Cardiac fibroblast (primary cell): Measurements from ENCODE around the gene TTC28.

Source experiments
- DNase-seq, 2 donors: peaks; one replicate each; pipeline versions ENCODE4 v3.0.0 to v3.0.0-alpha.2; 2010; ENCODE audit warnings: low read depth in 2 of 2
- H3K4me3 ChIP-seq, 2 donors: replicated peaks in 1 of 2; 1 replicate in 1 of 2; 2 replicates in 1 of 2; pipeline ENCODE4 v1.5.1; 2011; ENCODE audit warnings: low read depth in 2 of 2, low read length in 2 of 2, mild to moderate bottlenecking in 2 of 2, moderate library complexity in 1 of 2
- CTCF ChIP-seq: IDR thresholded peaks from one replicate; pipeline ENCODE4 v1.5.1; 2011; ENCODE audit warnings: low read depth, mild to moderate bottlenecking, low read length, inconsistent platforms

Gene TTC28

DNA sequence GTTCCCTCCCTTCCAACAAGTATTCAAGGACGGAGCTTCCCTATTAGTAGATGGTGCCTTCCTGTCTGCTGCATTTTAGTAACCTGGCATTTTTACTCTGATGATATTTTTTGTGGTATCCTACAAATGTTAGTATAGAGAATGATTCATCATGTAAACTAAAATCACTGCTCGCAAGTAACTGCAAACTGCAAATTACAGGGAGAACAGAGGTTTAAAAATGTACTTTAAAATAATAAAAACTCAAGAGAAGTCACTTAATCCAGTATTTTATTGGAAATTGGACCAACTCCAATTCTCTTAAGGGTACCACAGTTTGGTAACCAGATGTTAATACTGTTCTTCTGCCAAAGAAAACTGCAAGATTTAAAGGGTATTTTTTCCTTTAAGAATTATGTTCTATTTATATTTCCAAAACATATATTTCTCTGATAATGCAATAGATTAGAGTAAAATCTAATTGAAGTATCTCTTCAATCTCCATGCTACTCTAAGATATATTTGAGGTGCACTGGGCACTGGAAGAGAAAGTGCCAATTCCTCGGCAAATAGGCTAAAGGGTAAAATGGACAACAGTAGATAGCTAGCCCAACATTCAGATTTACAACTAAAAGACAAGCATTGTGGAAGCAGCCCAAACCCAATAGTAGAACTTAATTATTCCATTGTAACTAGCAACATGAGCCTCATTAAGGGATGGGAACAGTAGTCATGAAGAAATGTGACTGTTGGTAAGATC is 298.0 kb downstream of the TTC28 start:
- peak; percentile 17 to 21 for DNase-seq
- no peak overlapping the region for H3K4me3 ChIP-seq

GRCh38 chr22:28379951-28380350 is 299.7 kb downstream of the TTC28 start:
- no peak for TF ChIP-seq CTCF
- no peak for DNase-seq
- H3K4me3 ChIP-seq = no peak overlapping the region

More for the DNA sequence above, 298.0 kb downstream of the TTC28 start:
- TF ChIP-seq CTCF = no peak

DNA sequence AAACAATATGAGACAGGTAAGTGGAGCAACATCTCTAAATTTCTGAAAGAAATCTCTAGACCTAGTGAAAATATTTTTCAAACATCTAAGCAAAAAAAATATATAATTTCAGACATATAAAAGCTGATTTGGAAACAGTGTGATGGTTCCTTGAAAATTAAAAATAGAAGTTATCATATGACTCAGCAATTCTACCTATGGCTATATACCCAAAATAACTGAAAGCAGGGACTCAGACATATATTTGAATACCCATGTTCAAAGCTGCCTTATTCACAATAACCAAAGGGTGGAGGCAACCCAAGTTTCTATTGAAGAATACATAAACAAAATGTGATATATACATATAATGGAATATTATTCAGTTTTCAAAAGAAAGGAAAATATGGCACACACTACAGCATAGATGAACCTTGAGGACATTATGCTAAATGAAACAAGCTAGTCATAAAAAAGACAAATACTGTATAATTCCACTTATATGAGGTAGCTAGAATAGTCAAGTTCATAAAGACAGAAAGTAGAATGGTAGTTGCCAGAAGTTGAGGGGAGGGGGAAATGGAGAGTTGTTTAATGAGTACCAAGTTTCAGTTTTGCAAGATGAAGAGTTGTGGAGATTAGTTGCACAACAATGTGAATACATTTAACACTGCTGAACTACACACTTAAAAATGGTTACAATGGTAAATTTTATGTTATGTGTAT is 300.4 kb downstream of the TTC28 start:
- DNase-seq = peak in 1 of 2 donors; percentile 23
- no peak overlapping the region for H3K4me3 ChIP-seq
- TF ChIP-seq CTCF = no peak

DNA sequence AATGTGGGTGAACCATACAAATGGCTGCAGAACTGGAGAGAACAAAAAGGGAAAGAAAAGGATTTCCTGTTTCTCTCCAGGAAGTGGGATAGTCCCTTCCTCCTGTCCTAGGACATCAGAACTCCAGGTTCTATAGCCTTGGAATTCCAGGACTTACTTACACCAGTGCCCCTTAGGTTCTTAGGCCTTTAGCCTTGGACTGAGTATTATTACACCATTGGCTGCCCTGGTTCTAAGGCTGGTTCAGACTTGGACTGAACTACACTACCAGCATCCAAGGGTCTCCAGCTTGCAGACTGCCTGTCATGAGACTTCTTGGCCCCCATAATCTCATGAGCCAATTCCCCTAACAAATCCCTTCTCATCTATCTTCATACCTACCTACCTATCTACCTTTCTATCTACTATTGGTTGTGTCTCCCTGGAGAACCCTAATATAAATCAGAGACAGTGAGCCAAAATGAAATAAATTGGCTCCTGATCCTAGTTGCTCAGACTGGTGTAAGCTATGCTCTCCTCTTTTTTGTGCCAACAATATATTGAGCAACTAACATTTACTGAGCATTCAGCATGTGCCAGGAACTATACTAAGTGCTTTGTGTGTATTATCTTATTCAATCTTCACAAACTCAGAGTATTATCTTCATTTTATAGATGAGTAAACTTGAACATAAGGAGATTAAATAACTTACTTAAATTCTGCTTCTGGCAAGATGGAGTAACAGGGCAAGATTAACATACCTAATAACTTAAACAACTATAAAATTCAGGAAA is 303.7 kb downstream of the TTC28 start:
- peak; percentile 36 to 73 for DNase-seq
- H3K4me3 ChIP-seq = no peak overlapping the region
- no peak for TF ChIP-seq CTCF

DNA sequence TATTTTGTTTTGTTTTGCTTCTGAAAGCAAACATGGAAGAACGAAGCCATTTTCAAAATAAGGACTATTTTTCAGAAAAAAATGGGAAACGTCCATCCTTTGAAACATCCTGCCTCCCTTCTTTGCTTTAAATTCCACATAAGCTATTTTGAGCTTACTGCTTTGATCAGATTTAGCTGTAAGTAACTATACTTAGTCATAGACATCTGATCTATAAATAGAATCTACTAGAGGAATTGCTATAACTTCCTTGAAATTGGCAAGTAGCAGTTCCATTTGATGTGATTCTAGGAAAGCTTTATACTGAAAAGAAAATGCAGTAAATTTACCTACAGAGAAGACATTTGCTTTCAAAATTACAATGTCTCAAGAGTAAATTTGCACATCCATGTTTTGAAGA is 305.8 kb downstream of the TTC28 start:
- H3K4me3 ChIP-seq = no peak overlapping the region
- TF ChIP-seq CTCF = no peak
- DNase-seq = peak; percentile 27 to 29

DNA sequence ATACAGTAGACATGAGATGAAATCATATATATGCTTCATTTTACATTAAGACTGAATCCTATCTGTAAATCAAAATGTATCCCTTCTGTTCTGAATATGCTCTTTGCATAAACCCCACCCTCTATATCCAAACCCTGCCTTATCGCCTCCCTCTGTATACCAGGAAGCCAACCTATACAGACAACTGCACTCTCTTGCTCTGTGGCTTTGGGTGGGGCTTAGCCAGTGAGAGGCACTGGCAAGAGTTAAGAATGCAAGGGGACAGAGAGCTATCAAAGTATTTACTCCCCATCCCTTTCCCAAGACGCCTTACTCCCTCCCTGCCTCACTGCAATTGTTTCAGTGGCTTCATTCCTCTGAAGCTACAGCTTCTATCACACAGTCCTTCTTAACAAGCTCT is 309.8 kb downstream of the TTC28 start:
- no peak for TF ChIP-seq CTCF
- no peak overlapping the region for H3K4me3 ChIP-seq
- no peak for DNase-seq
